NCI-H345 treated with DMSO at 0.1 percent for 48 hours (cell line): Measurements from ENCODE around the gene GPR180.

Source experiments
- DNase-seq: peaks from one replicate; lab custom pipeline; 2025; ENCODE audit not compliant: unreplicated experiment; lab: John Stamatoyannopoulos, UW

The GPR180 gene

GRCh38 chr13:94601446-94602431 lies at the start of gene GPR180:
TSS of gene GPR180 (plus strand) at chr13:94601857. CDS start at chr13:94601928, 71 bp downstream.
- DNase-seq = peak; percentile 99

GRCh38 chr13:94552095-94552494 lies 49.6 kb upstream of the GPR180 start:
- no peak for DNase-seq

- no peak for DNase-seq
Observed at GRCh38 chr13:94553766-94554165, 47.9 kb upstream of the GPR180 start.

- no peak for DNase-seq
Observed at GRCh38 chr13:94556041-94556440, 45.6 kb upstream of the GPR180 start.

GRCh38 chr13:94556621-94557020 lies 45.0 kb upstream of the GPR180 start:
- no peak for DNase-seq

GRCh38 chr13:94557684-94558235 lies 43.9 kb upstream of the GPR180 start:
- no peak for DNase-seq

- no peak for DNase-seq
Observed at GRCh38 chr13:94558716-94559115, 42.9 kb upstream of the GPR180 start.

GRCh38 chr13:94559222-94559795 lies 42.3 kb upstream of the GPR180 start:
- DNase-seq = no peak

- no peak for DNase-seq
Observed at GRCh38 chr13:94560116-94560515, 41.5 kb upstream of the GPR180 start.

GRCh38 chr13:94561126-94561525 lies 40.5 kb upstream of the GPR180 start:
- DNase-seq = no peak

- no peak for DNase-seq
Observed at GRCh38 chr13:94567581-94567980, 34.1 kb upstream of the GPR180 start.

GRCh38 chr13:94568443-94568842 lies 33.2 kb upstream of the GPR180 start:
- no peak for DNase-seq

- DNase-seq = no peak
Observed at GRCh38 chr13:94569615-94570014, 32.0 kb upstream of the GPR180 start.

- DNase-seq = no peak
Observed at GRCh38 chr13:94579063-94579462, 22.6 kb upstream of the GPR180 start.

- no peak for DNase-seq
Observed at GRCh38 chr13:94583926-94584325, 17.7 kb upstream of the GPR180 start.

GRCh38 chr13:94585543-94586101 lies 16.0 kb upstream of the GPR180 start:
- no peak for DNase-seq

- no peak for DNase-seq
Observed at GRCh38 chr13:94586371-94586770, 15.3 kb upstream of the GPR180 start.

- no peak for DNase-seq
Observed at GRCh38 chr13:94588541-94588940, 13.1 kb upstream of the GPR180 start.

GRCh38 chr13:94590744-94591143 lies 10.9 kb upstream of the GPR180 start:
- DNase-seq = no peak

GRCh38 chr13:94595001-94595949 lies 6.4 kb upstream of the GPR180 start:
- DNase-seq = no peak
